ENCODE data around the gene DNAJC3.

DNA sequence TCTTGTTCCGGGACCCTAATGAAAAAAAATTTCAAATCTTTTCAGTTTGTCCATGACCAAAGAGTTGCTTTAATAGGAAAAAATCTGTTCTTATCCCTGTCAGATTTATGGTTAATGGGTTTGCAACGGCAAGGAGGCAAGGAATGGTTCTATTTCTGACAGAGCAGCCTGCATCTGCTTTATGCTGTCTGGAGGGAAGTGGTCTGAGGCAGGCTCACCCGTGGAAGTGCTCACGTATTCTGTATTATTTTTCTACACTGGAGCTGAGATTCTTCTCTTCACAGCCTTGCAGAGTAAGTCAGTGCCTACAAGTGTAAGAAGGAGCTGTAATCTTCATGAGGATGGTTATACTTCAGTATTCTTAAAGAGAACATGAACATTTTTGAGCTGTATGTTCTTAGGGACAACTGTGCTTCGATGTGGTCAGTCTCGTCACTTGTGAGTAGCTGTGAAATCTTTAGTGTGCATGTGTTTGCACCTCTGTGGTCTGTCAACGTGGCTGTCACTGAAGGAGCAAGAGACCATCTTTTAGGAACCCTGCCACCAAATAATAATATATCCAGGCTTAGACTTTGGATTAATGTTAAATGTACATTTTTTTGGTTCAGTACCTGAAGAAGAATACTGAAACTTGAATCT lies 114.3 kb downstream of the DNAJC3 start:
- TF ChIP-seq, protein P1, sequence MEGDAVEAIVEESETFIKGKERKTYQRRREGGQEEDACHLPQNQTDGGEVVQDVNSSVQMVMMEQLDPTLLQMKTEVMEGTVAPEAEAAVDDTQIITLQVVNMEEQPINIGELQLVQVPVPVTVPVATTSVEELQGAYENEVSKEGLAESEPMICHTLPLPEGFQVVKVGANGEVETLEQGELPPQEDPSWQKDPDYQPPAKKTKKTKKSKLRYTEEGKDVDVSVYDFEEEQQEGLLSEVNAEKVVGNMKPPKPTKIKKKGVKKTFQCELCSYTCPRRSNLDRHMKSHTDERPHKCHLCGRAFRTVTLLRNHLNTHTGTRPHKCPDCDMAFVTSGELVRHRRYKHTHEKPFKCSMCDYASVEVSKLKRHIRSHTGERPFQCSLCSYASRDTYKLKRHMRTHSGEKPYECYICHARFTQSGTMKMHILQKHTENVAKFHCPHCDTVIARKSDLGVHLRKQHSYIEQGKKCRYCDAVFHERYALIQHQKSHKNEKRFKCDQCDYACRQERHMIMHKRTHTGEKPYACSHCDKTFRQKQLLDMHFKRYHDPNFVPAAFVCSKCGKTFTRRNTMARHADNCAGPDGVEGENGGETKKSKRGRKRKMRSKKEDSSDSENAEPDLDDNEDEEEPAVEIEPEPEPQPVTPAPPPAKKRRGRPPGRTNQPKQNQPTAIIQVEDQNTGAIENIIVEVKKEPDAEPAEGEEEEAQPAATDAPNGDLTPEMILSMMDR (IDR thresholded peaks at IDR 0.05 in 4 of 5, conservative IDR thresholded peaks at IDR 0.05 in 1 of 5), result no peak
- no peak for TF ChIP-seq POLR2A (IDR thresholded peaks at IDR 0.05)

All from gastrocnemius medialis (tissue), 4 donors.